SIG-M5 treated with dmso at 0.1 percent for 504 hours (cell line): Measurements from ENCODE around the gene MAPRE2.

Source experiments
- DNase-seq: peaks from one replicate; lab custom pipeline; 2025; ENCODE audit not compliant: unreplicated experiment; lab: John Stamatoyannopoulos, UW

Gene MAPRE2

GRCh38 chr18:35040988-35041814 lies at the start of gene MAPRE2:
Gene MAPRE2, plus strand, starts transcription at chr18:35041413. Its CDS starts 127 bp downstream, at chr18:35041540.
- DNase-seq = peak; percentile 92

- no peak for DNase-seq
Measured at GRCh38 chr18:34991561-34991960, 49.7 kb upstream of the MAPRE2 start.

- DNase-seq = peak; percentile 54
Measured at GRCh38 chr18:34993289-34993688, 47.9 kb upstream of the MAPRE2 start.

GRCh38 chr18:34995746-34996145 lies 45.5 kb upstream of the MAPRE2 start:
- DNase-seq = no peak

GRCh38 chr18:34998661-34999060 lies 42.6 kb upstream of the MAPRE2 start:
- no peak for DNase-seq

- DNase-seq = no peak
Measured at GRCh38 chr18:34999756-35000289, 41.4 kb upstream of the MAPRE2 start.

- no peak for DNase-seq
Measured at GRCh38 chr18:35000457-35000856, 40.8 kb upstream of the MAPRE2 start.

GRCh38 chr18:35002120-35002519 lies 39.1 kb upstream of the MAPRE2 start:
- no peak for DNase-seq

- DNase-seq = peak; percentile 78
Measured at GRCh38 chr18:35005963-35006577, 35.1 kb upstream of the MAPRE2 start.

- no peak for DNase-seq
Measured at GRCh38 chr18:35010156-35010555, 31.1 kb upstream of the MAPRE2 start.

GRCh38 chr18:35010993-35011392 lies 30.2 kb upstream of the MAPRE2 start:
- DNase-seq = no peak

GRCh38 chr18:35019933-35020332 lies 21.3 kb upstream of the MAPRE2 start:
- no peak for DNase-seq

- no peak for DNase-seq
Measured at GRCh38 chr18:35022426-35023001, 18.7 kb upstream of the MAPRE2 start.

- no peak for DNase-seq
Measured at GRCh38 chr18:35024196-35024595, 17.0 kb upstream of the MAPRE2 start.

GRCh38 chr18:35024965-35025364 lies 16.2 kb upstream of the MAPRE2 start:
- DNase-seq = no peak

- no peak for DNase-seq
Measured at GRCh38 chr18:35026407-35027061, 14.7 kb upstream of the MAPRE2 start.

- no peak for DNase-seq
Measured at GRCh38 chr18:35027206-35027605, 14.0 kb upstream of the MAPRE2 start.

GRCh38 chr18:35028536-35028935 lies 12.7 kb upstream of the MAPRE2 start:
- no peak for DNase-seq

- no peak for DNase-seq
Measured at GRCh38 chr18:35029103-35029502, 12.1 kb upstream of the MAPRE2 start.

GRCh38 chr18:35029770-35030169 lies 11.4 kb upstream of the MAPRE2 start:
- no peak for DNase-seq

- DNase-seq = no peak
Measured at GRCh38 chr18:35030277-35030989, 10.8 kb upstream of the MAPRE2 start.
